Fibroblast of peridontal ligament (primary cell): ENCODE results near the gene PES1.
"Not testable (repeated sequence)": the region's sequence is repeated elsewhere in the genome, so short reads cannot be mapped to it uniquely, and the experiment has no call there.

ENCODE experiments used
- DNase-seq: peaks from one replicate; pipeline ENCODE4 v3.0.0-alpha.2; 2010; ENCODE audit errors: extremely low read depth

The PES1 gene

DNA sequence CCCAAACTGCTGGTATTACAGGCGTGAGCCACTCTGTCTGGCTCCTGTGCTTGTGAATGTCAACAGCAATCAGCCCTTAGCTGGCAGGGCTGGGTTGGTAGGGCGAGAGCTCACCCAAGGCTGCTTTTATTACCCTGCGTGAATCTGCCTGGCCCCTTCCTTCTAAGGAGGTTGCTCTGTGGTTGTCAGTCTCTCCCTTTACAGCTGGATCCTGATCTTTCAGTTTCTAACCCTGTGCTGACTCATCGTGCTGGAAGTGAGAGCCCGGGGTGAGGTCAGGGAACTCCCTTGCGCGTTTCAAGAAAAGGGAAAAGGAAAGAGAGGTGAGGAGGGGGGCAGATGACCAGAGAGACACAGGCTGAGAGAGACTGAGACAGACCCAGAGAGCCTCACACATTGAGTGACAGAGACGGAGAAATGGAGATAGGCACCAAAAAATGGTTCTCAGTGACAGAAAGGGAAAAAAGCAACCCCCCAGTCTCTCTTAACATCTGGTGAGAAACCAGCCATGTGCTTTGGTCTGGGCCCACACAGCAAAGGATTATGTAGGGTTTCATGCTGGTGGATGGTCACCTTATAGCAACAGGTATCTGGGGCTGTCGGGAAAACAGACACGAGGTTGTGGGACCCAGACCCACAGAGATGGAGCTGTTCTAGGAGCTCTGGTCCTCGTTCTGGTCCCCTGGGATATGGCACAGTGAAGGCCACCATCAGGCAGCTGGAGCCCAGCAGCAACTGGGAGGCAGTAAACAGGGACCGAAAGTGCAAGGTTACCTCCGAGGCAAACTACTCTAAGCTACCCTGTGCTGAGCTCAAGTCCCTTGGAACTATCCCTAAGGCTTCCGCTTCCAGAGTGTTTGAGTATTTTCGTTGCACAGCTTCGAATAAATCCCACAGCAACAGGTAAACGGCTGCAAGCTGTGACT, 17.8 kb upstream of the PES1 start:
- peak; percentile 83 for DNase-seq

DNA sequence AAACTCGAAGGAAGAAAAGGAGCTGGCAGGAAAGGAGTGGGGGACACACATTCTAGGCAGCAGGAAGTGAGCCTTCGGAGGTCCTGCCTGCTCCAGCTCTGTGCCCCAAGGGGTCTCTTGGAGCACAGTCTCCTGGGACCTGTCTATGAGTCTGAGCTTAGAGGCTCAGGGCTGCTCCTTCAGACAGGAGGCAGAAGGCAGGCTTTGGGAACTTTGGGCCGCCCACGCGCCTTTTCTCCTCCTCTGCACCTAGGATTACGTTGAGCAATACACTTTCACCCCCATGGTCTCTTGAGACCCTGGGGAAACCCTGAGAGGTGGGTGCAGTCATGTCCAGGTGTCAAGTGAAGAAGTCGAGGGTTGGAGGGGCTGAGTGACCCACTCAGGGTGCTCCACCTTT, 16.2 kb upstream of the PES1 start:
- no peak for DNase-seq

DNA sequence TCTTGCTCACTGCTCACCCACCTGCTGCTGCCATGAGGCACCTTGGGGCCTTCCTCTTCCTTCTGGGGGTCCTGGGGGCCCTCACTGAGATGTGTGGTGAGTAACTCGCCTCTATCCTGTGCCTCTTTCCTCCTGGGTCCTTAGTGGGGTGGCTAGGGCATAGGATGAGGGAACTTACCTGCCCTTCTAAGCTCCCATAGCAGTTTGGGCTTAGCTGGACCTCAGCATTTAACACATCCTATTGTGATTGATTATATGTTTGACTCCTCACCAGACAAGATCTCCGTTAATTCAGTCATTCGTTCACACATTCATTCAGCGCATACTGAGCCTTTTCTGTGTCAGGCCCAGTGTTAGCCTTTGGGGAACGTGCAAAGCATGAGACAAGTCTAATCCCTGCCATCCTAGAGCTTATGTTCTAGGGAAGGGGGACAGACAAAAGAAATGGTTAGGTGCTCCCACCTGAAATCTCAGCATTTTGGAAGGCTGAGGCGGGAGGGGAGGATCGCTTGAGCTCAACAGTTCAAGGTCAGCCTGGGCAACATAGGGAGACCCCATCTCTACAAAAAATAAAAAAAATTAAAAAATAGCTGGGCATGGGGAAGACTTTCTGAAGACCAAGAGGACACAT, 15.7 kb upstream of the PES1 start:
- no peak for DNase-seq

DNA sequence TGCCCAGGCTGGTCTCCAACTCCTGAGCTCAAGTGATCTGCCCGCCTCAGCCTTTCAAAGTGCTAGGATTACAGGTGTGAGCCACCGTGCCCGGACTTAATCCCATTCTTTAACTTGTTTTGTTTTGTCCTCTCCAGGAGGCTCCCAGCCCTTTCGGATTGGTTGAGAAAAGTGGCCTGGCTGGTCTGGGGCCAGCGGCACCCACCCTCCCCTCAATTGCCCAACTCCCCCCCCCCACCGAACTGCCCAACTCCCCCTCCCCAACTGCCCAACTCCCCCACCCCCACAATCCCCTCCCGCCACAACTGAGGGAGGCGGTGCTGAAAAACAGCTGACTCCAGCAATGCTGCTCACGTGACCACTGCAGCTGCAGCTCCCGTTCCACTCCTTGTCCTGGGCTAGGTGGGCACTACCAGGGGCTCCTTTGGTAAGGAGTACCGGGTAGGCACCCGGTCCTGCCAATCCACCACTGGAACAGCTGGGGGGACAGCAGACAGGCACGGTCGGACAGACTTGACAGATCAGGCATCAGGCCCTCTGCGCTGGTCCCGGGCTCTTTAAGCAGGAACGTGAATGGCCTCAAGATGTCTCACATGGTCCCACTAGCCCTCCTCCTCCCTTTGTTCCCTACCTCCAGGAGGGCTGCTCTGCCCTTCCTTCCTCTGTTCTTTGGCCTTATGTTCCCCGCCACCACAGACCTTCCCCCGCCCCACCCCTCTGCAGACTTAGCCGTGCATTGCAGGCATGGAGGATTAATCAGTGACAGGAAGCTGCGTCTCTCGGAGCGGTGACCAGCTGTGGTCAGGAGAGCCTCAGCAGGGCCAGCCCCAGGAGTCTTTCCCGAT, 15.0 kb upstream of the PES1 start, which contains the start of gene TCN2:
TCN2 (plus strand) TSS at position 720 of the 845 bp plus-strand sequence. CDS start 158 bp downstream, outside the sequence.
- DNase-seq, result peak; percentile 54

DNA sequence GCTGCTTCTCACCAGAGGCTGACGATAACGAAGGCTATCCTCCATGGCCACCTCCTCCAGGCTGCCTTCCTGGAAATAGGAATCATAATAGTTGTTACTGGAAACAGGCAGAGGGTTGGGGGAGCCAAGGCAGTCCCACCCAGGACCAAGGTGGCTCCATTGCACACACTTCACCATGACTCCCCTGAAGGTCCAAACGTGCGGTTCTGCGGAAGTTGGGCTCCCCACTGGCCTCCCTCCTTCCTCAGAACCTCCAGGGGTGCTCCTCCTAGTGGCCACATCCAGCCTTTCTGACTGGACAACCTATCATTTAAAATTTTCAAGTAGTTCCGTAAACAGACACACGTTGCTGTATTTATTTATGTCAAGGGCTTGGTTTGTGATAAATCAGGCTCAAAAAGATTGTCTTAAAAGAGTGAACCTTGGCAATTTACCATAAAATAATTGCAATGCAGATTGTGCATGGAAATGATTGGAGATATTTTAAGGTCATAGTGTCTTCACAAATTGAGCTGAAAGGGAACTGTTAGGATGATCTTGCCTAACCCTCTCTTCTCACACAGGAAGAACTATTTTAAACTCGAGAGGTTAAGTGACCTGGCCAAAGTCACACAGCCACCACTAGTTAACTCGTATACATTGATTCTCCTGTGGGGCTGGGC, 13.9 kb upstream of the PES1 start:
- peak; percentile 51 for DNase-seq

DNA sequence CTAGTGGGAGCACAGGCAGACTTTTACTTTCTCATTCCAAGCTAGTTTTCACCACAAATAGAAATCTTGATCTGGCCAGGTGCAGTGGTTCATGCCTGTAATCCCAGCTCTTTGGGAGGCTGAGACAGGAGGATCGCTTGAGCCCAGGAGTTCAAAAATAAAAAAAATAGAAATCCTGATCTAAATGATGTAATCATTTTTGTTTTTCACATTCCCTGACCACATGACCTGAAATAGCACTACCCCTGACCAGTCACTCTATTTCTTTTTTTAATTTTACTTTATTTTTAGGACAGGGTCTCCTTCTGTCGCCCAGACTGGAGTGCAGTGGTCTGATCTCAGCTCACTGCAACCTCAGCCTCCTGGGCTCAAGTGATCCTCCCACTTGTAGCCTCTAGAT, 13.0 kb upstream of the PES1 start:
- no peak for DNase-seq

DNA sequence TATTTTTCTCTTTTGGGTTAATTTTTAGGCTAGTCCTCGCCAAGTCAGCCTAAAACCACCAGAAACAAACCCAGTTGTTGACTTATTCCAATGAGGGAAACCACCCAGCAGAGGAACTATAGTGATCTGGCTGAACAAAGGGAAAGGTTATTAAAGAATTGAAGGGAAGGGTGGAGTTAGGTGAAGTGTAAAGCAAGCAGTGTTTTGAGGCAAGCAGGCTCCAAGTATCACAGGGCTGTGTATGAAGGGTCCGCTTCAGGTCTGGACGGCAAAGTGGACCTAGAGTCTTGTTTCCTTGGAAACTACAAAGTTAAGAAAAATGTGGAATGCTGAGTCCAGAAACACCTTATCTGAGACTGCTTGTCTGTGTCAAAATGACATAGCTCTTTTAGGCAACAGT, 12.1 kb upstream of the PES1 start:
- DNase-seq, result no peak

DNA sequence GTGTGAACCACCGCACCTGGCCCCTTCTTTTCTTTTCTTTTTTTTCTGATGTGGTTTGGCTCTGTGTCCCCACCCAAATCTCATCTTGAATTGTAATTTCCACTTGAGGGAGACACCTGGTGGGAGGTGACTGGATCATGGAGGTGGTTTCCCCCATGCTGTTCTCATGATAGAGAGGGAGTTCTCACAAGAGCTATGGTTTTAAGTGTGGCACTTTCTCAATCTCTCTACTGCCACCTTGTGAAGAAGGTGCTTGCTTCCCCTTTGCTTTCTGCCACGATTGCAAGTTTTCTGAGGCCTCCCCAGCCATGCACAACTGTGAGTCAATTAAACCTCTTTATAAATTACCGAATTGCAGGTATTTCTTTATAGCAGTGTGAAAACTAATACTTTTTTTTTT, 10.3 kb upstream of the PES1 start:
- DNase-seq, result peak; percentile 41

DNA sequence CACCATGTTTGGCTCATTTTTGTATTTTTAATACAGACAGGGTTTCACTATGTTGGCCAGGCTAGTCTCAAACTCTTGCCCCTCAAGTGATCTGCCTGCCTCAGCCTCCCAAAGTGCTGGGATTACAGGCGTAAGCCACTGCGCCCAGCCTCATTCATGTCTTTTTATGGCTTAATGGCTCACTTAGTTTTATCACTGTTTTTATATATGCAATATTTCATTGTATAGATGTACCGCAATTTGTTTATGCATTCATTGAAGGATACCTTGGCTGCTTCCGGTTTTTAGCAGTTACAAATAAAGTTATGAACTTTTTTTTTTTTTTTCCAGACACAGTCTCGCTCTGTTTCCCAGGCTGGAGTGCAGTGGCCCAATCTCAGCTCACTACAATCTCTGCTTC, 9.8 kb upstream of the PES1 start:
- DNase-seq, result no peak

DNA sequence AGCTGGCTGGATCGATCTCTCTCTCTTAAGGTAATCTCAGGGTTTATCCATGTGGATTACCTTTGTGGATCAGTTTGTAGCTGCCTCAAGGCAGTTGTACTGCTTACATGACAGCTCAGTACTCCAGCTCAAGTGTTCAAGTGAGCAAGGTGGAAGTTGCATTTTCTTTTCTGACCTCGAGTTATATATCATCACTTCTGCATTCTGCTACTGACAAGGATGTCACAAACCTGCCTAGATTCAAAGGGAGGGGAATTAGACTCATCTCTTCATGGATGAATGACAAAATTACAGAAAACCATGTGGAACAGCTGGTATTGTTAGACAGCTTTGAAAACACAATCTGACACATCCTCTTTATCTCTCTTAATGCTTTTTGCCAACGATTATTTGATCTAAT, 9.2 kb upstream of the PES1 start:
- no peak for DNase-seq

DNA sequence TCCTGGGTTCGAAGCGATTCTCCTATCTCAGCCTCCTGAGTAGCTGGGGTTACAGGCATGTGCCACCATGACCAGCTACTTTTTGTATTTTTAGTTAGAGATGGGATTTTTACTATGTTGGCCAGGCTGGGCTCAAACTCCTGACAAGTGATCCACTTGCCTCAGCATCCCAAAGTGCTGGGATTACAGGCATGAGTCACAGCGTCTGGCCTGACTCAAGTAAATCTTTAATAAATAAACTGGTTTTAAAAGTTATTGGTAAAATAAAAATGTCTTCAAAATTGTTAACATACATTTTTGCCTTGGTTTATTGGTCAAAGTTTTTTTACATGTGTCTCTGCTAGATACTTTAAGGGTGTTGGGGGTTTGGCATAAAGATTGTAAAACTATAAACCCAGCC, 7.3 kb upstream of the PES1 start:
- DNase-seq, result no peak

DNA sequence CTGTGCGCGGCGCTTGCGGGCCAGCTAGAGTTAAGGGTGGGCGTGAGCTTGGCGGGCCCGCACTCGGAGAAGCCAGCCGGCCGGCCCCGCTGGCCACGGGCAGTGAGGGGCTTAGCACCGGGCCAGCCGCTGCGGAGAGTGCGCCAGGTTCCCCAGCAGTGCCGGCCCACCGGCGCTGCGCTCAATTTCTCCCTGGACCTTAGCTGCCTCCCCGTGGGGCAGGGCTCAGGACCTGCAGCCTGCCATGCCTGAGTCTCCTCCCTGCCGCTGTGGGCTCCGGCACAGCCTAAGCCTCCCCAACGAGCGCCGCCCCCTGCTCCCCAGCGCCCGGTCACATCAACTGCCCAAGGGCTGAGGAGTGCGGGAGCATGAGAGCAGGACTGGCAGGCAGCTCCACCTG, 5.2 kb upstream of the PES1 start:
- DNase-seq, result no peak

DNA sequence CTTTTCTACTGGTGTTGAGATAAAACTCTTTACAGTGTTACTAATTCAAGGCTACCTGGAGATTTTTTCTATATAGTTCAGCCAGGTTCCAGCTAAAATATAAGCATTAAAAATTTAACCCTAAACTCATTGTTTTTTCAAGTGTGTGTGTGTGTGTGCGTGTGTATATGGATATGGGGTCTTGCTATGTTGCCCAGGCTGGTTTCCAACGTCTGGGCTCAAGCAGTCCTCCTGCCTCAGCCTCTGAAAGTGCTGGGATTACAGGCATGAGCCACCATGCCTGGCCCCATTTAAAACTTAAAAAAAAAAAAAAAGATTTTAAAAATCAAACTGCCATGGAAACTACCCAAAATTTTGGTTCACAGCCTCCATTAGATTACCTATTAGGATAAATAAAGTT, 4.5 kb upstream of the PES1 start:
- no peak for DNase-seq

DNA sequence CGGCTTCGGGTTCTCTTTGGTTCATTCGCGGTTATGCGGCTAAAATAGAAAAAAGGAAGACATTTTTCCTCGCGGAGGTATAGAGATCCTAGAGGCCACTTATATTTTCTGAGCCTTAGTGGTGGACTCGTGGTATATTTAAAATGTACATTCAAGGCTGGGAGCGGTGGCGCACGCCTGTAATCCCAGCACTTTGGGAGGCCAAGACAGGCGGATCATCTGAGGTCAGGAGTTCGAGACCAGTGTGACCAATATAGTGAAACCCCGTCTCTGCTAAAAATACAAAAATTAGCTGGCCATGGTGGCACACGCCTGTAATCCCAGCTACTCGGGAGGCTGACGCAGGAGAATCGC, 627 bp upstream of the PES1 start:
- not testable (repeated sequence) for DNase-seq

DNA sequence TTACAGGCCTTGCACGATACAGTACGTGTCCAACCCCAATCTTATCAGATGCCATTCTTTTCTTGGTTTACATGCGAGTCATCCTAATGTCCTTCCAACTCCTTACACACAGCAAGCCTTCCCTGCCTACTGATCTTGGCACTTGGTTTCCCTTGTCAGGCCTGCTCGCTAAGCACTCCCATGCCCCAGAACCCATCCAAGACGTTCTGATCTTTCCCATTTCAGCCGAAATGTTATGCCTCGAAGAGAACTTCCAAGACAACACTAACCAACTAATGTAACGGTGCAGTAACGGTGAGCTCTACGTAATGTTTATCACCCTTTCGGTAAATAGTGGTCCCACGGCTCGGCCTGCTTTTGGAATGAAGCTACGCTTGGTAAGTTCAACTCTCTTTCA, 521 bp downstream of the PES1 start:
- peak; percentile 39 for DNase-seq

DNA sequence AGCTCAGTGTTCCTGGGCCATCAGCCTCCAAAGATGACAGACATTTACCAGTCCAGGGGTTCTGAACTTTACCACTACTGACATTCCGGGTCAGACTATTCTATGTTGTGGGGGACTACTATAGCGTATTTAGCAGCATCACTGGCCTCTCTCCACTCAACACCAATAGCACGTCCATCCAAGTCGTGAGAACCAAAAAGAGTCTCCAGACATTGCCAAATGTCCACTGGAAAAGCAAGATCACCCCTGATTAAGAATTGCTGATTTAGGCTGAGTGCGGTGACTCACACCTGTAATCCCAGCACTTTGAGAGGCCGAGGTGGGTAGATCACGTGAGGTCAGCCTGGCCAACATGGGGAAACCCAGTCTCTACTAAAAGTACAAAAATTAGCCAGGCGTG, 5.3 kb downstream of the PES1 start:
- no peak for DNase-seq

DNA sequence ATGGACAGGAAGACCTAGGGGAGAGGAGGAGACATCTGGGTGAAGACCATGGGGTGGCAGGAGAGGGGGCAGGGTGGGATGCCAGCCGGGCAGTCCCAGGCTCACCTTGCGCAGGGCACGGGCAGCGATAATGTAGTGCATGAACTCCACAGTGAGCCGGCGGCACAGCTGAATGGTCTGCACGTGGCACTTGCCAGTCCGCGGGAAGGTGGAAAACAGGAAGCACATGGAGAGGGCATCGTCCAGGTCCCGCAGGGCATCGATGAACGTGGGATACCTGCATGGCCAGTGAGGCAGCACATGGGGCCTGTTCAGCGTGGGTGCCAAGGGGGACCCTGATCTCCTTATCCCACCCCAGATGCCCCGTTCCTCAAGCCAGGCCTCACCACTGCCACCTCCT, 7.3 kb downstream of the PES1 start:
- no peak for DNase-seq

DNA sequence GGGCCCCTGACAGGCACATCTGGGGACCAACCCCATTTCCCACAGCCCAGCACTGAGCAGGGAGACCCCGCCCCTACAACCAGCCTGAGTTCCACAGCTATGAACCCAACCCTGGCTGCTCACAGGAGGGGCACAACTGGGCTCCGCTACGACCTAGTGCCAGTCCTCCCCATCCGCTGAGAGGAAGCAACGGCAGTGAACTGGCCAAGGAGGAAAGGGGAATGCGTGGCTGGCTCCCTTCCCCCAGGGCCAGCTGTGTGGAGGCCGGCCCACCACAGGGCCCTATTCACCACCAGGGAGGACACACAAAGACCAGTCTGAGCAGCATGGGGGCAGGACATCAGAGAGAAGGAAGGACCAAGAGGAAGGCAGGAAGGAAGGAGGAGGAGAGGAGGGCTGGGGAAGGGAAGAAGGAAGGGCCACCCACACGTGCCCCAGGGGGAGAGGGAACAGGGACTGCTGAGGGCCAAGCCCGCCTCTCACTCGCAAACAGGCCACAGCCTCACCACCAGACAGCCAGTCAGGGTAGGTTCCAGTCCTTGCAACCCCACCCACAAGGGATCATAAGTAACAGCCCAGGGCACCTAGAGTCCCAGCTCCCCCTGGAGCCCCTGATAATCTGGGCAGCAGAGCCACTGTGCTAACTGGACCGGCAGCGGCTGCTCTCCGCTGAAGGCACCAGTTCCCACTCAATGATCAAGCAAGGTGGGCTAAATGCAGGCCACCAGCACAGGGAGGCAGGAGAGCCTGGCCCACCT, 8.7 kb downstream of the PES1 start:
- no peak for DNase-seq

DNA sequence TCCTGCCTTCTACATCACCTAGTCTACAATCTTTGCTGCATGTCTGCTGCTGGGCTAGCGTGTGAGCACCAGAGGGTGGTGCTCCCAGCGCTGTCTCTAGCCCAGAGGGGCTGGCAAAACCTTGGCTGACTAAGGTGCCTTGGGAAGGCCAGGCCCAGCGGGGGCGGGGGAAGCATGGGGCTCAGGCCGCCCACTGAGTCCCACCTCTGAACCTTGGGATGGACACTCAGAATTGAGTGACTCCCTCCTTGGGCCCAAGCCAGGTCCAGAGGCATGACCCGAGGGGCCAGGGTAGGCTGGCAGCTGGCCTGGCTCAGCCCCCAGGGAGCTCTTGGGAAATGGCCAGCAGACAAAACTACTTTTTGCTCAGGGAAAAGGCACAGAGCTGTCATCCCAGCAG, 9.7 kb downstream of the PES1 start:
- DNase-seq, result no peak

DNA sequence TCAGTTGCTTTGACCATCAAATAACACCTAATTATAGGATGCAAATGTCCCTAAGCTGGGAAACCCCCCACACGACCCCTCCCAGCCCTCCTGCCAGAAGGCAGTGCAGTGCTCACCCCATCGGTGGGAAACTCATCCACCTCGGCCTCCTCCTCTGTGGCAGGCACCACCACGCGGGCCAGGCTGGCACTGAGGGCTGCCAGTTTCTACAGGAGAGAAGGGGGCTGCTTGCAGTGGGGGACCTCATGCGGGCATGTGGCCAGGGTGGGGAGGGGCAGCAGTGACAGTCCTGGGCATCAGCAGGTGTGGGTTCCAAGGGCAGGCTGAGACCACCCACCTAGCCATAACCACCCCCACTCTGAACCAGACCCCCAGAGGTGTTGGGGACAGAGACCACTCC, 10.8 kb downstream of the PES1 start:
- DNase-seq, result no peak

DNA sequence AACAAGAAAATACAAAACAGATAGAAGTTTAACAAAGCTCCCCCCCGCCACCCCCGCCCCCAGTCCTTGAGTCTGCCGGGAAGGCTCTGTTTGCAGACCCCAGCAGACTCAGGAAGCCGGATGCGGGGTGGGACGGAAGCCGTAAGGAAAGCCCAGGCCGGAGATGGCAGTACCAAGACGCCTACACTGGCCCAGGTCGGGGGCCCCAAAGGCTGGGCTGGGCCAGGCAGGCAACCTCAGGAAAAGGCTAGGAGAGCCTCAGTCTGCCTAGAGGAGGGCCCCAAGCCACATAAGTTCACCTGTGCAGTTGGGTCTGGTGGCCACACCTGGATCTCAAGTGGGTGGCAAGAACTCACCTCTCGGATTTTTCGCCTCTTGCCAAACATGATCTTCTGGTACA, 13.2 kb downstream of the PES1 start:
- no peak for DNase-seq
